B cell (primary cell): ENCODE results near the gene PREX1. TPM values are rescaled to one million over a fixed set of nuclear protein-coding genes. Genes with fewer than 3 reads are reported as not detected.
A peak's percentile ranks its signal among the peaks of the same experiment; 100 is the strongest.

ENCODE experiments used
- ATAC-seq: fragments of 200-7000 bp; cut with Tn5 transposase; one replicate; pipeline ENCODE4 v1.10.0; 2021; ENCODE audit warnings: low read depth, mild to moderate bottlenecking, moderate number of reproducible peaks, moderate library complexity
- CTCF ChIA-PET: fragments of 350-600 bp; sonication (Branson Sonifier 250); formaldehyde crosslinking; loops from one replicate; lab custom pipeline; 2021; ENCODE audit warnings: antibody characterized with exemption, inconsistent platforms; lab: Charles Lee
- POLR2A ChIA-PET: fragments of 350-600 bp; sonication (Branson Sonifier 250); formaldehyde crosslinking; loops from one replicate; lab custom pipeline; 2021; ENCODE audit warnings: antibody characterized with exemption; lab: Charles Lee
- DNase-seq: peaks from one replicate; pipeline ENCODE4 v3.0.0; 2013
- H2AFZ ChIP-seq: 2 replicates; pipeline ENCODE4 v1.6.1; 2012; ENCODE audit warnings: mild to moderate bottlenecking, low read depth, low read length; ENCODE audit not compliant: insufficient read depth, poor library complexity, severe bottlenecking
- H3K27ac ChIP-seq, 2 donors: 1 replicate in 1 of 2; 2 replicates in 1 of 2; pipeline ENCODE4 v1.5.1; 2012 to 2013; ENCODE audit warnings: low read length in 2 of 2, mild to moderate bottlenecking in 2 of 2, moderate library complexity in 1 of 2
- H3K27me3 ChIP-seq, 4 experiments: fragments of 200-600 bp in 1 of 4; sonication (generic) in 1 of 4; replicated peaks in 1 of 4; 1 replicate in 2 of 4; 2 replicates in 2 of 4; pipeline versions ENCODE4 v1.6.1 to v1.7.0; 2013 to 2016; ENCODE audit warnings: low read length in 3 of 4, mild to moderate bottlenecking in 2 of 4, mixed read lengths in 1 of 4, moderate library complexity in 1 of 4; ENCODE audit not compliant: insufficient read depth in 4 of 4, control insufficient read depth in 3 of 4; ENCODE audit errors: control extremely low read depth in 1 of 4
- H3K36me3 ChIP-seq, 2 experiments: replicated peaks in 1 of 2; 1 replicate in 1 of 2; 2 replicates in 1 of 2; pipeline versions ENCODE4 v1.6.1 to v1.7.1; 2013; ENCODE audit warnings: low read length in 1 of 2; ENCODE audit not compliant: insufficient read depth in 2 of 2, control insufficient read depth in 1 of 2; ENCODE audit errors: control extremely low read depth in 1 of 2, extremely low read depth in 1 of 2
- H3K4me1 ChIP-seq, 2 donors: fragments of 200-600 bp in 1 of 2; sonication (generic) in 1 of 2; 1 replicate in 1 of 2; 2 replicates in 1 of 2; pipeline versions ENCODE4 v1.5.1 to v1.6.1; 2013 to 2017; ENCODE audit warnings: low read length in 2 of 2; ENCODE audit not compliant: control insufficient read depth in 2 of 2, insufficient read depth in 2 of 2
- H3K4me2 ChIP-seq: replicated peaks from 2 replicates; pipeline ENCODE3; 2012; ENCODE audit warnings: mild to moderate bottlenecking, low read depth, low read length; ENCODE audit not compliant: poor library complexity, severe bottlenecking
- H3K4me3 ChIP-seq, 5 experiments: fragments of 200-600 bp in 1 of 5; sonication (generic) in 1 of 5; 1 replicate in 3 of 5; 2 replicates in 2 of 5; pipeline versions ENCODE4 v1.5.1 to v1.7.0; 2011 to 2016; ENCODE audit warnings: low read length in 4 of 5, mild to moderate bottlenecking in 4 of 5, low read depth in 2 of 5, control low read depth in 1 of 5, moderate library complexity in 1 of 5; ENCODE audit not compliant: insufficient read depth in 1 of 5; ENCODE audit errors: control extremely low read depth in 1 of 5, extremely low read depth in 1 of 5
- H3K79me2 ChIP-seq: fragments of 200-600 bp; sonication (generic); one replicate; pipeline ENCODE4 v1.6.0; 2016; ENCODE audit warnings: low read length; ENCODE audit not compliant: control insufficient read depth, insufficient read depth
- H3K9ac ChIP-seq: fragments of 200-600 bp; sonication (generic); 2 replicates; pipeline ENCODE4 v1.6.1; 2017; ENCODE audit warnings: mild to moderate bottlenecking, low read length, moderate library complexity
- H3K9me3 ChIP-seq, 3 donors: one replicate each; pipeline versions ENCODE4 v1.6.1 to v1.7.1; 2013; ENCODE audit warnings: low read length in 2 of 3; ENCODE audit not compliant: control insufficient read depth in 2 of 3, insufficient read depth in 1 of 3; ENCODE audit errors: control extremely low read depth in 1 of 3
- H4K20me1 ChIP-seq: 2 replicates; pipeline ENCODE4 v1.6.0; 2012; ENCODE audit warnings: mild to moderate bottlenecking, low read length; ENCODE audit not compliant: insufficient read depth, control insufficient read depth, poor library complexity, severe bottlenecking
- H3K27ac Mint-ChIP-seq: one replicate; pipeline ENCODE4 v1.8.0; 2021; ENCODE audit warnings: mixed read lengths
- H3K27me3 Mint-ChIP-seq: one replicate; pipeline ENCODE4 v1.8.0; 2021; ENCODE audit warnings: mixed read lengths
- H3K4me1 Mint-ChIP-seq: one replicate; pipeline ENCODE4 v1.8.0; 2021; ENCODE audit warnings: mixed read lengths
- H3K4me3 Mint-ChIP-seq: one replicate; pipeline ENCODE4 v1.8.0; 2021; ENCODE audit warnings: mixed read lengths
- H3K9me3 Mint-ChIP-seq: one replicate; pipeline ENCODE4 v1.8.0; 2022; ENCODE audit warnings: mixed read lengths; ENCODE audit not compliant: insufficient read depth
- EZH2 ChIP-seq: IDR thresholded peaks from 2 replicates; pipeline ENCODE4 v1.6.1; 2012; ENCODE audit warnings: borderline replicate concordance, low read depth, mild to moderate bottlenecking, moderate library complexity, low read length; ENCODE audit not compliant: insufficient read depth, poor library complexity, severe bottlenecking
- WGBS: methylation state at CpG from one replicate; pipeline ENCODE4 v1.1.5; 2013; ENCODE audit warnings: missing lambda C conversion rate; ENCODE audit not compliant: insufficient coverage; 5-methylcytosine and 5-hydroxymethylcytosine counted together
- intact Hi-C: fragments of 100-400 bp; cut with micrococcal nuclease; formaldehyde crosslinking; loops from one replicate; pipeline ENCODE4 v1.10.0; 2022
- polyA plus RNA-seq: library from polyadenylated mRNA; depleted of rRNA; stranded (reverse); fragments of >200 nt; gene quantifications from 2 replicates; pipeline ENCODE4 v1.2.3, GENCODE V29; 2012
- total RNA-seq, 2 donors: library from RNA; stranded (reverse); fragments of 120-200 nt in 1 of 2; gene quantifications; 1 replicate in 1 of 2; 2 replicates in 1 of 2; pipeline versions ENCODE4 v1.2.3 to v1.2.4, GENCODE V29; 2013 to 2022
- TF ChIP-seq, protein P1 (sequence below): fragments of 200-600 bp; IDR thresholded peaks from one replicate; pipeline ENCODE4 v1.8.0; 2022; ENCODE audit warnings: antibody characterized with exemption, mild to moderate bottlenecking

Gene PREX1
- total and polyA plus RNA-seq, 2 donors (not counting 1 experiment from before 2014, with no cell fraction given) = 79.1 to 99.4 TPM

DNA sequence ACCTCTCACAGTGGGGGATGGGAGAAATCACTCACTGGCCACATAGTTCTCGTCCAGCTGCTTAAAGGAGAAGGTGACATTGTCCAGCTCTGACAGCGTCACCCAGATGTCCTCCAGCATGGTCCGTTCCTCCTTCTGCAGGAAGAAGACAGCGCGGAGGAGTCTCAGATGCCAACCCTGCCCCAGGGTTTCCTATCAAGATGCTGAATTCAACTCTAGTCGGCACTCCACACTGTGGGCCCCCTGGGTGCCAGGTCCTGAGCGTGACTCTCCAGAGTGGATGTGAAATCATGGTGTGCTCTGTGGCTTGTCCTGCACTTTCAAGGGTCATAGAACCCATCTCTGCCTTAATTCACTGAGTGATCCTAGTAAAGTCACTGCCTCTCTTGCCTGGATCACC is 193.2 kb downstream of the PREX1 start:
- WGBS = 100% methylated on average over 7 of the region's 7 CpGs
- Histone ChIP-seq H3K79me2 (no peaks in the 10 kb centered on the region), H3K4me3 (no peak overlapping the region)

GRCh38 chr20:48633620-48634257 is 194.1 kb downstream of the PREX1 start:
- H3K9ac ChIP-seq = no peak overlapping the region
- H3K9me3 ChIP-seq = no peaks in the 10 kb centered on the region
- 91% methylated on average over 9 of the region's 9 CpGs for WGBS
- no peak for TF ChIP-seq EZH2
- TF ChIP-seq, protein P1, sequence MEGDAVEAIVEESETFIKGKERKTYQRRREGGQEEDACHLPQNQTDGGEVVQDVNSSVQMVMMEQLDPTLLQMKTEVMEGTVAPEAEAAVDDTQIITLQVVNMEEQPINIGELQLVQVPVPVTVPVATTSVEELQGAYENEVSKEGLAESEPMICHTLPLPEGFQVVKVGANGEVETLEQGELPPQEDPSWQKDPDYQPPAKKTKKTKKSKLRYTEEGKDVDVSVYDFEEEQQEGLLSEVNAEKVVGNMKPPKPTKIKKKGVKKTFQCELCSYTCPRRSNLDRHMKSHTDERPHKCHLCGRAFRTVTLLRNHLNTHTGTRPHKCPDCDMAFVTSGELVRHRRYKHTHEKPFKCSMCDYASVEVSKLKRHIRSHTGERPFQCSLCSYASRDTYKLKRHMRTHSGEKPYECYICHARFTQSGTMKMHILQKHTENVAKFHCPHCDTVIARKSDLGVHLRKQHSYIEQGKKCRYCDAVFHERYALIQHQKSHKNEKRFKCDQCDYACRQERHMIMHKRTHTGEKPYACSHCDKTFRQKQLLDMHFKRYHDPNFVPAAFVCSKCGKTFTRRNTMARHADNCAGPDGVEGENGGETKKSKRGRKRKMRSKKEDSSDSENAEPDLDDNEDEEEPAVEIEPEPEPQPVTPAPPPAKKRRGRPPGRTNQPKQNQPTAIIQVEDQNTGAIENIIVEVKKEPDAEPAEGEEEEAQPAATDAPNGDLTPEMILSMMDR = no peak
- H3K36me3 ChIP-seq = peaks cover 0 to 98% of the 10 kb centered on the region in 2 experiments
- no peak overlapping the region for H3K4me2 ChIP-seq
- H4K20me1 ChIP-seq = peaks cover 27% of the 10 kb centered on the region
- ATAC-seq (no peak), DNase-seq (no peak)
- CTCF ChIA-PET = interaction anchor here (1.2 kb wide), 1 partner anchor 271 kb away, joined by 3 read pairs; no protein-coding TSS in a partner anchor
- no peak overlapping the region for H2AFZ ChIP-seq
- no peaks in the 10 kb centered on the region for H3K9me3 Mint-ChIP-seq
- no peak overlapping the region for H3K4me3 Mint-ChIP-seq
- intact Hi-C loops = no loop called here
- H3K79me2 ChIP-seq = no peaks in the 10 kb centered on the region
- H3K27me3 Mint-ChIP-seq = no peaks in the 10 kb centered on the region
- peak overlapping the region; percentile 70 for H3K27ac Mint-ChIP-seq
- H3K4me1 Mint-ChIP-seq = no peaks in the 10 kb centered on the region
- POLR2A ChIA-PET = no interaction called here
- no peak overlapping the region for H3K4me3 ChIP-seq
- no peaks in the 10 kb centered on the region for H3K27me3 ChIP-seq
- H3K4me1 ChIP-seq = no peaks in the 10 kb centered on the region
- H3K27ac ChIP-seq = no peak overlapping the region

More for the DNA sequence above, 193.2 kb downstream of the PREX1 start:
- no peak overlapping the region for H3K9ac ChIP-seq
- H2AFZ ChIP-seq = no peak overlapping the region
- H3K9me3 Mint-ChIP-seq = no peaks in the 10 kb centered on the region
- no peak overlapping the region for H3K4me2 ChIP-seq
- ChIA-PET CTCF (interaction anchor here (0.8 to 1.3 kb wide), 3 partner anchors 14 to 270 kb away, joined by 3 read pairs; no protein-coding TSS in a partner anchor), POLR2A (no interaction called here)
- H3K36me3 ChIP-seq = peaks cover 0 to 98% of the 10 kb centered on the region in 2 experiments
- H4K20me1 ChIP-seq = peaks cover 23% of the 10 kb centered on the region
- TF ChIP-seq, protein P1 = no peak
- ATAC-seq = no peak
- H3K4me1 ChIP-seq = no peaks in the 10 kb centered on the region
- H3K27ac Mint-ChIP-seq = no peak overlapping the region
- no peaks in the 10 kb centered on the region for H3K27me3 Mint-ChIP-seq
- H3K27me3 ChIP-seq = no peaks in the 10 kb centered on the region
- intact Hi-C loops = no loop called here
- no peak overlapping the region for H3K4me3 Mint-ChIP-seq
- DNase-seq = no peak
- H3K9me3 ChIP-seq = no peaks in the 10 kb centered on the region
- no peaks in the 10 kb centered on the region for H3K4me1 Mint-ChIP-seq
- no peak overlapping the region for H3K27ac ChIP-seq
